Measurements from ENCODE around the gene PDSS1.

DNA sequence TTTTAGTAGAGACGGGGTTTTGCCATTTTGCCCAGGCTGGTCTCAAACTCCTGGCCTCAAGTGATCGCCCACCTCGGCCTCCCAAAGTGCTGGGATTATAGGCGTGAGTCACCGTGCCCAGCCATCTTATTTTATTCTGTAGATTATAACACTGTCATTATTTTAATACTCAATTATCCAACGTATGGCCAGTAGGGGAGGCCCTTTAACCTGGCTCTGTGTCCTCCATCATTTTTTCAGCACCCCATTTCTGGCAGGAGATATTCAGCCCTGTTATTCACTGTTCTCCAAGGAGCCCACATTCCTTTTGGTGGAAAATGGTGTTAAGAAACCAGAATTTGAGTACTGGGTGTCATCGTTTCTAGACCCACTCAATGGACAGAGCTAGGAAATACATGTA is 31.5 kb downstream of the PDSS1 start:
- TF ChIP-seq EZH2 (IDR thresholded peaks at IDR 0.05; ENCODE audit: borderline replicate concordance, insufficient read depth, low read length, poor library complexity, severe bottlenecking) (no peak), EP300 (conservative IDR thresholded peaks at IDR 0.05; ENCODE audit: poor library complexity, severe bottlenecking) (no peak), TAF1 (IDR thresholded peaks at IDR 0.05; ENCODE audit: low read depth) (no peak), POLR2AphosphoS5 (IDR thresholded peaks at IDR 0.05) (no peak), SMC3 (conservative IDR thresholded peaks at IDR 0.05; ENCODE audit: poor library complexity) (no peak), RAD21 (conservative IDR thresholded peaks at IDR 0.05) (no peak)
- TF ChIP-seq, protein P1, sequence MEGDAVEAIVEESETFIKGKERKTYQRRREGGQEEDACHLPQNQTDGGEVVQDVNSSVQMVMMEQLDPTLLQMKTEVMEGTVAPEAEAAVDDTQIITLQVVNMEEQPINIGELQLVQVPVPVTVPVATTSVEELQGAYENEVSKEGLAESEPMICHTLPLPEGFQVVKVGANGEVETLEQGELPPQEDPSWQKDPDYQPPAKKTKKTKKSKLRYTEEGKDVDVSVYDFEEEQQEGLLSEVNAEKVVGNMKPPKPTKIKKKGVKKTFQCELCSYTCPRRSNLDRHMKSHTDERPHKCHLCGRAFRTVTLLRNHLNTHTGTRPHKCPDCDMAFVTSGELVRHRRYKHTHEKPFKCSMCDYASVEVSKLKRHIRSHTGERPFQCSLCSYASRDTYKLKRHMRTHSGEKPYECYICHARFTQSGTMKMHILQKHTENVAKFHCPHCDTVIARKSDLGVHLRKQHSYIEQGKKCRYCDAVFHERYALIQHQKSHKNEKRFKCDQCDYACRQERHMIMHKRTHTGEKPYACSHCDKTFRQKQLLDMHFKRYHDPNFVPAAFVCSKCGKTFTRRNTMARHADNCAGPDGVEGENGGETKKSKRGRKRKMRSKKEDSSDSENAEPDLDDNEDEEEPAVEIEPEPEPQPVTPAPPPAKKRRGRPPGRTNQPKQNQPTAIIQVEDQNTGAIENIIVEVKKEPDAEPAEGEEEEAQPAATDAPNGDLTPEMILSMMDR (IDR thresholded peaks at IDR 0.05; ENCODE audit: poor library complexity, severe bottlenecking), result no peak
